Stimulated activated CD4-positive, alpha-beta T cell treated with anti-CD3 and anti-CD28 coated beads, TNF-alpha, amount 100 ng/mL, for 4 hours (primary cell): ENCODE data around the gene C1orf35.
A peak's percentile ranks its signal among the peaks of the same experiment; 100 is the strongest.

ENCODE experiments used
- DNase-seq, 3 experiments: peaks; one replicate each; pipeline ENCODE4 v3.0.0-alpha.2; 2020; ENCODE audit warnings: low read depth in 3 of 3

C1orf35 gene

DNA sequence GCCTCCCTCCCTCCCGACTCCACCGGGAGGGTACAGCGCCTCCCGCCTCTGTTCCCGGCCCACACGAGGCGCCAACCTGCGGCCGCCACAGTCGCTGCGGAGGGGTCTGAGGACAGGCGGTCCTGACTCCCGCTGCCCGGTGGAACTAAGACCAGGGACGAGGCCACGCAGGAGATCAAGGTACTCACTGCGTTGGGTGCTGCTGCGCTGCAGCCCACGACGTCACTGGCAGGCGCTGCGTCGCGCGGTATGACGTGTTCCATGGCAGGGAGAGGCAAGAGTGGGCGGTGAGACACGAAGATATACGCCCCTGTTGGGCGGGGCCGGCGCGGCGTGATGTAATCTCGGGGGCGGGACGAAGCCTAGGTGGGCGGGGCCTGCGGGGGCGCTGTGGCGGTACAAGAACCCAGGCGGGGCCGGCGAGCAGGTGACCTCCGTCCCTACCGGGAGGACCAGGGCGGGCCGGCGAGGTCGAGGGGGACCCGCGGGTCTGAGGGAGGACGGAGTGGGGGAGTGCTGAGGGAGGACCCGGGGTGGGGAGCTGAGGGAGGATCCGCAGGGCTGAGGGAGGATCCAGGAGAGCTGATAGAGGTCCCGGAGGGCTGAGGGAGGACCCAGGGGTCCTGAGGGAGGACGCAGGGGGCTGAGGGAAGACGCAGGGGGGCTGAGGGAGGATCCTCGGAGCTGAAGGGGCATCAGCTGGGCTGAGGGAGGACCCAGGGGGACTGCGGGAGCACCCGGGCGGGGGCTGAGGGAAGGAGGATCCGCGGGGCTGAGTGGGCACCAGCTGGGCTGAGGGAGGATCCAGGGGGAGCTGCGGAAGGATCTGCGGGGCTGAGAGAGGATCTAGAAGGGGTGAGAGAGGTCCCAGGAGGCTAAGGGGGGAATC lies 6.2 kb upstream of the C1orf35 start, which contains the start of gene MRPL55:
TSS of gene MRPL55 (minus strand) at position 227 of the 889 bp plus-strand sequence. CDS start 1,039 bp downstream, outside the sequence.
- DNase-seq, result peak; percentile 97 to 99 (median 98)

DNA sequence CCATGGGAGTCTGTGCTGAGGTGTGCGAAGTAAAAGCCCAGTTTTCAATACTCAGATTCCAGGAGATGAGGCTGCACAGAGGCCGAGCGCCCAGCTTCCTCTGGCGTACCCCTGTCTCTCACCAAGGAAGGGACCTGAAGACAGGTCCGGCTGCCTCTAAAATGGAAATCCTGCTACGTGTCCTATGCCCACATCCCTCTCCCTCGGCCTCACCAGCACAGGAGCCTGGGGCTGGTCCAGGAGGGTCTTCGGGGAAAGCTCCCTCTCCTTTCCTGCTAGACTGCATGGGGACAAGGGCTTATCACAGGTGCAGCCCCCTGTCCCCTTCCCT lies 5.6 kb upstream of the C1orf35 start:
- DNase-seq, result no peak

DNA sequence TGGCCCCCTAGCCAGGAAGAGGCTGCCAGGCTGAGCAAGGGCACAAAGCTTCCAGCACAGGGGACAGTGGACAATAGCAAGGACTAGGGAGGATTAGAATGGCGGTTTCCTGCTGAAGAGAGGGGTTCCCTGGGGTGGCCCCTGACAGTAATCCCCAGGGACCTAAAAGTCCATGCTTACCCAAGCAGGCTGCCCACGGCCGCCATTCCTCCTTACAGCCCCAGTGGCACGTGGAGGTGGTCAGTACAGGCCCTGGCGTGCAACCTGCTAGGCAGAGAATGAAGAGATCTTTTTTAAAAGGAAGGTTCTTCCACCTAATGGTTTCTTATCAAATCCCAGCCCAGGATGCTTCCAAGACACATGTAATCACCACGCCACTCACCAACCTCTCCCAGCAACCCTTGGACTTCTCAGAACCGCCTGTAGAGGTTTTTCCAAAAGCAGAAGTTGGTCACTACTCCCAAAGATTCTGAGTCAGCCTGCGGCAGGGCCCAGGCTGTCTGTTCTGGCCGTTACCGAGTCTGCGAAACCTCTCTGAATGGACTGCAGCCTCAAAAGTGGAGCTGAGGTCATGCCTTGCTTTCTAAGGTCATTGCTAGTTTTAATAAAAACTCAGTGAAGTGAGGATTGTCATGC lies 5.0 kb upstream of the C1orf35 start:
- no peak for DNase-seq

DNA sequence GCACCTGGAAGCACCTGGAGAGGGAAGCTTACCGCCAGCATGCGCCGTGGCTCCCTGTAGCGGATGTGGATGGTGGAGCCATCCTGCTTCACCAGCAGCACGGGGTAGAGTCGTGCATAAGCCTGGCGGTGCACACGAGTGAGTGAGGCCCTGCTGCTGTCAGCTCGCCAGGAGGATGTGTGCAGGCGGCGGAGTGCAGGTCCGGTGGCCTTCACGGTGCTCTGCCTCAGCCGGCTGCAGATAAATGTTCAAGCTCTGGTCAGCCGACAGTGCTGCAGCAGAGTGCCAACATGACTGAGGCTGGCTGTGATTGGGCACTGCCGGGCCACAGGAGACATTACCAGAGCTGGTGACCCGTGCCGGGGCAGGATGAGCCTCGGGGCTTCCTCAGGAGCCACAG lies 4.5 kb upstream of the C1orf35 start:
- DNase-seq, result no peak

DNA sequence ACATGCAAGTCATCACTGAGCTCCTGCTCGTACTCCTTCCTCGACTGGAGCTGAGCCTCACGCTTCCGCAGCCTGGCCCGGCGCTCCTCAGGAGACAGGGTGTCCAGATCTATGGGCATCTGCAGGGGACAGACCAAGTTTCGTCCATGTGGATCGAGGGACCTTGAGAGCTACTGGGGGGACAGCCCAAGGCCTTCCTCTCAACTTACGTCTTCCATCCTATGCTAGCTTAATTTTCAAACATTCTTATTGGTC lies 3.6 kb upstream of the C1orf35 start:
- no peak for DNase-seq

DNA sequence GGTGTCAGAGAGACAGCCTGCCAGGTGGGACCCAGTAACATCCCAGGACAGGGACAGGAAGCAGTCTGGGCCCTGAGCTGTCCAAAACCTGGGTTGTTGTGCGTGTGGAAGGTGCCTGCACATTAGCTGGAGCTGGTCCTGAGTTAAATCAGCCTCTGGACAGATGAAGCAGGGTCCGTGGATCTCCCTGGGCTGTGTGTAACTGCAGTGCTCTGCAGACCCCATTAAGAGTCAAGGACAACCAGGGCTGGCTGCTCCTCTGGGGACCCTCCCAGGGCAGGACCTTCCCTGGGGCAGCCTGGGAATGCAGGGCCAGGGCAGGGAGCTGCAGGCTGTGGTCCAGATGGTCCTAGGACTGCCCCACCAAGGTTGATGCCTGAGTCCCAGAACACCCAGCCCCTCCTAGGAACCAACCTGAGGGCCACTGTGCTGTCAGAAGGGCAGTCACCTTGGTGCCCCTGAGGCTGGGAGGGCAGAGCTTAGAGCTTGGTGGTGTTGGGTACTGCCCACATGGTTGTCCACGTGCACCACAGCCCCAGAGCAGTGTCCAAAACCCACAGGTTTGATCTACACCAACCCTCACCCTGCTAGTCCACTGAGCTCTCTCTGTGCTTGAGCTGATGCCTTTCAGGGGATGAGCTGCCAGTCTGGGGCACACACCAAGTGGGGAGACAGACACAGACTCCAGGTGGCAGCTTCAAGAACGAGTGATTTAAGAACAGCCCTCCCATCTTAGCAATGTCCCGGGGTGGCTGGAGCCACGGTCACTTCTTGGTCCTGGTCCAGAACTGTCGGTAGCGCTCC lies 3.1 kb upstream of the C1orf35 start:
- no peak for DNase-seq

DNA sequence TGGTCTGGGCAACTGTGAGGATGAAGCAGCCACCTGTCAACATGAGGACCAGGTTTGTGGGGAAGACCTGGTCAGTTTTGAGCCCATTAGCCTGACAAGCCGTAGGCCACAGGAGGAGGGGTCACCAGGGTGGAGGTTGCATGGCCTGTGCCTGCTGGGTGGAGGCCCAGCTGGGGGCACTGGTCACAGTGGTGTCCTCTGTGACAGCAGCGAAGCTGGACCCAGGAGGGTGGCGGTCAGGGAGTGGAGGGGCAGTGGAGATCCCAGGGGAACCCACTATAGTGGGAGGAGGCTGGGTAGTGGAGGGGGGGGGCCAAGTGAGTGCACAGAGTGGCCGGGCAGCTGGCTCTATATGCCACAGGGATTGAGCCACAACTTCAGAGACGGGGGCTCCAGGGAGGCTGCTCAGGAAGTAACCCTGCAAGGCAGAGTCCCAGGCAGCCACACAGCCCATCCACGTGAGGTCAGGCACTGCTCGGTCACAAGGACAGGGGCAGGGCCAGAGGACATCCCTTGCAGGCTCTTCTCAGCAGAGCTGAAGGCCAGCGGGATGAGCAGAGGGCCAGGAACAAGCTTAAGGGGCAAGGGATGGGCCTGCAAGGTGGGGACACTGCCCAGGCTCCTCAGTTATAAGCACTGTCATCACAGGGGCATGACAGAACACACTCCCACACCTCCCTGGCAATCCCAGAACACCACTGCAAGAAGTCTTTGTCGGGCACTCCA lies 2.3 kb upstream of the C1orf35 start:
- DNase-seq, result no peak

DNA sequence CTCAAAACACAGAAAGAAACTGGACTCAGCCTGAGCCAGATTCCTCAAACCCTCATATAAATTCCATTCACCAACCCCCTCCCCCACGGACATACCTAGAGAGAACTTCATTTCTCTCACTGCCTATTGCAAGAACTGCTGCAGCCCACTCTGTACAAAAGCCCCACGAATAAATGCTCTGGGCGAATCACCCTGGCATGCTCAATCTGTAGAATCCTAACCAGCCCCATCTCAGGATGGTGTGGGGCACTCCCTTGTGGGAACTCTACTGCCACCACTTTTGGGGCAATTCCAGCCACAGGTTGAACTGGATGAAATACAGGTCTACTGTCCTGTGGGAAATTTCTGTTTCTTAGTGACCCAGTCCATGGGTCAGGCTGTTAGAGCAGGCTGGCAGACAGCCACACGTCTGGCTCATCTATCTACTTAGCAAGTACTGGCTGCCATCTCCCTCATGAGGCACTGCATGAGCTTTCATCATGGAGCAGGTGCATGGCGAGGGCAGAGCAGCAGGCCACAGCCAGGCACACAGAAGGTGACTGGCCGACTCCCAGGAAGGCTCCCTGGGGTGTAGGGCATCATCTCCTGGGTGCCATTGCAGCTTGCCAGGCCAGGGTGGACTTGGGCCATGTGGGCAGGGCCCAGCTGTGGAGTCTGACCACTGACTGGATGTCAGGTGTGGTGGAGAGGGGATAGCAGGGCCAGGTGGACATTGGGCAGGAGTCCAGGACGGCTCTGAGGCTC lies 1.6 kb upstream of the C1orf35 start:
- DNase-seq, result no peak

DNA sequence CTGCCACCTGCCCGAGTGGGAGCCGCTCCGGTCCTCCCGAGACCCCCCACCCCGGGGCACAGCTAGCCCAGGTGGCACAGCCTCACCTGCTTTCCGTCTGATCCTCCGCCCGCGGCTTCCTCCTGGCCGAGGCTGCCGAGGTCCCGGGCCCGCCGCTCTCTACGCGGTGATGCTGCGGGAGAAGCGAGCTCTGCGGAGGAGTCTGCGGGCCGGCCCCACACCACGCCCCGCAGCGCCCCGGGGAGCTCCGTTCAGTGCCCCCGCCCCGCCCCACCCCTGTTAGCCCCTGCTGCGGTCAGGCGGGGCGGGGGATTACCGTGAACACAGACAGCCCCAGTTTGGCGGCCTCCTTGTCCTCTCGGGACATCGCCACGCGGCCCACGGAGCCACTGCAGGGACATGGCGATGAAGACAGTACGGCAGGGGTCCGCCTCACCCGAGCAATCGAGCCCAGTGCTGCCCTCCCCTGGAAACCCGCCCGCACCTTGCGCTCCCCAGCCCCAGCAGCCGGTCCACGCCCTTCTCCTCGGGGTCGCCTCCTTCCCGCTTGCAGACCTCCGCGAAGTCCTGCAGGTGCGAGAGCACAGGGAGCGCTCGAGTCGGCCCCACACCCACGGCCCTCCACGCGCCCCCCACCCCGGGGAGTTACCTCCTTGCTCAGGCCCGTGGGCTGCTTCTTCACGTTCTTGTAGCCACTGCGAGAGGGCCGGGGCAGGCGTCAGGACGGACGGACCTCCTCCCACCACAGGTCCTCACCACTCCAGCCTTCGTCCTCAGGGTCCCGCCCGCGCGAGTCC lies 933 bp downstream of the C1orf35 start:
- DNase-seq, result no peak

DNA sequence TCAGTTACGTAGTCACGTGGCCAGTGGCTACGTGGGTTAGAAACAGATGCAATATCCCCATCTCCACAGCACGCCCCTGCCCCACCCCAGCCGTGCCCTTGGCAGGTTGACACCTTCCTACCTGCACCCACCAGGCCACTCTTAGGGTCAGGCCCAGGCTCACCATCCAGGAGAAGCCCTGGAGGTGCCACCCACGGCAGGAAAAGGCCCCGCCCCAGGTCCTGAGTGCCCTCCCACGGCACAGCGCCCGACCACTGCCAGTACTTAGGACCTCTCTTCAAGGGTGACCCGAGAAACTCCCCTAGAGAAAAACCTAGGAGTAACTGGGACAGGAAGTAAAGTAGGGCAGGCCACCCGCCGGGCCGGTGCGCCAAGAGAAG lies 1.5 kb downstream of the C1orf35 start:
- DNase-seq, result no peak

DNA sequence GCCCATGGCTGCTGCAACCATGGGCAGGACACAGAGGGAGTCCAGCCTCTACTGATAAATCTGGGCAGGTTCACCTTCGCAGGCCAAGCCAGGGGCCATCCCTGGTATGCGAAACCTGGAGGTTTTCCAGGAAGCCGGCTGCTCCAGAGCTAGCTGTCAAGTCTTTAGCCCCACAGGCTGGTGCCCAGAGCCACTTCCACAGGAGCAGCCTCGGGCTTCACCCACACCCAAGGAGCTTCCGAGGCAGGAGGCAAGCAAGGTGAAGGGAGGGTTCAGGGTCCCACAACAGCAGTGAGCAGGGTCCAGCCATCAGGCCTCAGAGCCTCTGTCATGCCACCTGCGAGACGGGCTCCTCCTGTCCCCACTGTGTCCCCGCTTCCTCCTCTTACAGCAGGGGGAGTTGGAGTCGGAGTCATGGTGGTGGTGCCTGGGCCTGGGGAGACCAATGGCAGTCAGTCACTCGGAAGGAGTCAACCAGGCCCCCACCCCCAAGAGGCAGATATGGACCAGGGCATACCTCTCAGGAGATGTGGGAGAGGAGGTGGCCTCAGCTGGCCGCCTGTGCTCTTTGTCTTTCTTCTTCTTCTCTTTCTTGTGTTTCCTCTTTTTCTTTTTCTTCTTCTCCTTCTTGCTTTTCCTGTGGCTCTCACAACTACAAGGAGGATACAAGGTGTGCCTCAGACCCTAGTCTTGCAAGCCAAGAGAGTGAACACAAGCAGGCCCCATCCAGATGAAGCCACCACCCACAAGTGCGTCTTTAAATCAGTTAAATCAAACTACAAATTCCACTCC lies 2.1 kb downstream of the C1orf35 start:
- no peak for DNase-seq

DNA sequence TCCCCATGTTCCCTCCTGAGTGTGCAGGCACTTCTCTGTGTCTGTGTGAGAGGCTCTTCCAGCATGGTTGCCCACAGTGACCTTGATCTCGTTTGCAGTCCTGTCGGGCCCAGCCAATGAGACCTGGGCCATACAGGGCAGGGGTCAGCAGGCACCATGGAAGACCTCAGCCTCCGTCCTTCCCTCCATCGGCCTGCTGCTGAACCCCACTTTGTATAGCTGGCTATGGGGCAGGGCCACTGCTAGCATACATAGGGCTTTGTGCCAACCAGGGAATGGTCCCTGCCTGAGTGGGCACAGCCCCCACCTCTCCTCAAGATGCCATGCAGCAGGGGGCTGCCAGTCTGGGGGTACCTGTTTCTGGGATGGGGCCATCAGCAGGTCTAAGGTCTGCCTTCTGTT lies 3.8 kb downstream of the C1orf35 start:
- no peak for DNase-seq

DNA sequence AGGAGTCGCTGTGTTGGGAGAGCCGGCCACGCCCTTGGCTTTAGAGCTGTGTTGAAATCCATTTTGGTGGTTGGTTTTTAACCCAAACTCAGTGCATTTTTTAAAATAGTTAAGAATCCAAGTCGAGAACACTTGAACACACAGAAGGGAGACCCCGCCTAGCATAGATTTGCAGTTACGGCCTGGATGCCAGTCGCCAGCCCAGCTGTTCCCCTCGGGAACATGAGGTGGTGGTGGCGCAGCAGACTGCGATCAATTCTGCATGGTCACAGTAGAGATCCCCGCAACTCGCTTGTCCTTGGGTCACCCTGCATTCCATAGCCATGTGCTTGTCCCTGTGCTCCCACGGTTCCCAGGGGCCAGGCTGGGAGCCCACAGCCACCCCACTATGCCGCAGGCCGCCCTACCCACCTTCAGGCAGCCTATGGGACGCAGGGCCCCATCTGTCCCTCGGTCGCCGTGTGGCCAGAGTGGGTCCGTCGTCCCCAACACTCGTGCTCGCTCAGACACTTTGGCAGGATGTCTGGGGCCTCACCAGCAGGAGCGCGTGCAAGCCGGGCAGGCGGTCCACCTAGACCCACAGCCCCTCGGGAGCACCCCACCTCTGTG lies 4.7 kb downstream of the C1orf35 start:
- no peak for DNase-seq

DNA sequence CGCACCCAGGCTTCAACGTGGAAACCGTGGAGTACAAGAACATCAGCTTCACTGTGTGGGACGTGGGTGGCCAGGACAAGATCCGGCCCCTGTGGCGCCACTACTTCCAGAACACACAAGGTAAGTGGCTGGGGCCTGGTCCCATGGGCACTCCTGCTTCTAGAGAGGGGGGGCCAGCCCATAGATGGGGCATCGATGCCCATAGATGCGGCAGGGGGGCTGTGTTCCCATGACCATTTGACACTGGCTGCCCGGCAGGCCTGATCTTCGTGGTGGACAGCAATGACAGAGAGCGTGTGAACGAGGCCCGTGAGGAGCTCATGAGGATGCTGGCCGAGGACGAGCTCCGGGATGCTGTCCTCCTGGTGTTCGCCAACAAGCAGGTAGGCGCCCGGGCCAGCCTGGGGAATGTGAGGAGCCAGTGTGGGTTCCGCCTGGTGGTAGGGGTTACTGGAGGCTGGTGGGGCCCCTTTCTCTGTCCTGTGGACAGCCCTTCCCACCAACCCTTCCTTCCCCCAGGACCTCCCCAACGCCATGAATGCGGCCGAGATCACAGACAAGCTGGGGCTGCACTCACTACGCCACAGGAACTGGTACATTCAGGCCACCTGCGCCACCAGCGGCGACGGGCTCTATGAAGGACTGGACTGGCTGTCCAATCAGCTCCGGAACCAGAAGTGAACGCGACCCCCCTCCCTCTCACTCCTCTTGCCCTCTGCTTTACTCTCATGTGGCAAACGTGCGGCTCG lies 5.6 kb downstream of the C1orf35 start:
- no peak for DNase-seq

DNA sequence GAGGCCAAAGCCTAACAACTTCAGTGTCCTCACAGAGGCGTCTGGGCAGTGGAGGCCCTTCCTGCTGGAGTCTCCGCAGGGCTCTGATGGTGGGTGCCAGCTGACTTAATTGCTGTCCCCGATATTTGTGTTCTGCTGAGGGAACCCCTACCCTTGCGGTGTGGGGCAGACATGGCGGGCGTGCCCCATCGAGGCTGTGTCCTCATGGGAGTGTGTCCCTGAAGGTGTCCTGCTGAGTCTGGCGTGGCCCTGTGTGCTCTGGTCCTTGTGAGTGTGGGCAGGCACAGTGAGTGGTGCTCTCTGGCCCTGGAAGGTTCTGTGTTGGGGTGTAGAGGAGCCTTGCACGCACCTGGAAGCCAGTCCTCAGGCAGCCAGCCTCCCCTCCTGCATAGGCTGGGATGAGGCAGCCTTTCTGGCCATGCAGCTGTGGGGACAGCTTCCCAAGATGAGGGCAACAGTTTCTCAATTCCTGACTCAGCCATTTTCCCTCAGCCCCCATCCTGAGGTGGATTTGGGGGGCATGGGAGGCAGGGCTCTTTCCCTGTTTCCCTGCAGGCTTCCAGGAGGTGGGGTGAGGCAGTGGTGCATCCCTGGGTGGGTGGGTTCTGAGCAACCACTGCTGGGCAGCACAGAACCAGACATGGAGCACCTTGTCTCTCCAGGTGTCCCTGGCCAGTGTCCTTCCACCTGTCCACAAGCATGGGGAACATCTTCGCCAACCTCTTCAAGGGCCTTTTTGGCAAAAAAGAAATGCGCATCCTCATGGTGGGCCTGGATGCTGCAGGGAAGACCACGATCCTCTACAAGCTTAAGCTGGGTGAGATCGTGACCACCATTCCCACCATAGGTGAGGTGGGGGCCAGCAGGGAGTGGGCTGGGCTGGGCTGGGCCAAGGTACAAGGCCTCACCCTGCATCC lies 6.5 kb downstream of the C1orf35 start:
- DNase-seq, result no peak

DNA sequence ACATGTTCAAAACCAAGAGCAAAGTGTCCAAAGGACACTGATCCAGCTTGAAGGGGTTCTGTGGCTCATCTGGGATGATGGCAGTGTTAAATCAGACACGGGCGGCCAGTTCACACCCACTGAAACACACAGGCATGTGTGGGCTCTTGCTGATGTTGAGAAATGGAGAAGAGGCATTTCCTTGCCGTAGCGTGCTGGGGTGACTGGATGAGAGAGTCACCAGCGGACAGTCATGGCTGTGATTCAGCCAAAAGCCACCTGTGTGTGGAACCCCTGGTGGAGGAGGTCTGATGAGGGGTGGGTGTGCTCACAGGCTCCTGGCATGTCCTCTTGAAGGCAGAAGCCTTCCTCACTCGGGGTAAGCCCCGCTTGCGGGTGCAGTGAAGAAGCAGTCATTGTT lies 7.2 kb downstream of the C1orf35 start:
- no peak for DNase-seq

DNA sequence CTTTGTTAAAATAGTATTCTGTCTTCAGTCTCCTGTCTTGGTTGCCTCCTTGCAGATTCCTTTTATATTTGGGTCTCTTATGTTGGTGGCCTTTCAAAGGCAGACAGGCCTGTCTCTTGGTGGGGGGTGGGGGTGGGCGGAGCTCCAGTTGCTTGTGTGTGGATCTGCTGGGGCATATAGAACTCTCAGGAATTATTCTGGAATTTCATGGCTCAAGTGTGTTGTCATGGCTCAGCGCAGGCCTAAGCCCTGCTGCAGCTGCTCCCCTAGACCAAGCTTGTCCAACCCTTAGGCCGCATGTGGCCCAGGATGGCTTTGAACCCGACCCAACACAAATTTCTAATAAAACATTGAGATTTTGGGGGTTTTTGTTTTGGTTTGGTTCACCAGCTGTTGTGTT lies 8.0 kb downstream of the C1orf35 start:
- DNase-seq, result no peak
